Measurements from ENCODE around the gene QSOX1.

Gene QSOX1

DNA sequence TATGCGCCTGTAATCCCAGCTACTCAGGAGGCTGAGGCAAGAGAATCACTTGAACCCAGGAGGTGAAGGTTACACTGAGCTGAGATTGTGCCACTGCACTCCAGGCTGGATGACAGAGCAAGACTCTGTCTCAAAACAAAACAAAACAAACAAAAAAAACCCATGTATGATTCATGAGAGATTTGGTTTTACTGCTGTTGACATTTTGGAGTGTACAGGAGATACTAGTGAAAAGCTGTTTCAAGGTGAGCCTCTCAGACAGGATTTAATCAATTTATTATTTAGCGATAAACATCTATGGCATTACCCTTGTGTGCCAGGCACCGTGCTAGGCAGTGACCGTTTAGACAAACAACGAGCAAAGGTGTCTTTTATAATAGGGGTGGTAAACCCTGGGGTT, 91.9 kb downstream of the QSOX1 start:
- DNase-seq (ENCODE audit: low read depth, low spot score) = no peak
- Histone ChIP-seq H3K4me1 (ENCODE audit: control insufficient read depth, insufficient read depth, low read length) (peaks cover 4% of the 10 kb centered on the region), H3K27me3 (ENCODE audit: control insufficient read depth, insufficient read depth, low read length) (no peaks in the 10 kb centered on the region), H3K36me3 (ENCODE audit: control insufficient read depth, insufficient read depth, low read length) (no peaks in the 10 kb centered on the region), H3K27ac (ENCODE audit: low read length) (no peak overlapping the region), H3K4me3 (ENCODE audit: low read length) (no peak overlapping the region), H3K9me3 (ENCODE audit: control insufficient read depth, insufficient read depth, low read length) (no peaks in the 10 kb centered on the region)
- no CpG with 5 or more reads among the region's 5 CpGs for WGBS (ENCODE audit: insufficient coverage, insufficient read length)

DNA sequence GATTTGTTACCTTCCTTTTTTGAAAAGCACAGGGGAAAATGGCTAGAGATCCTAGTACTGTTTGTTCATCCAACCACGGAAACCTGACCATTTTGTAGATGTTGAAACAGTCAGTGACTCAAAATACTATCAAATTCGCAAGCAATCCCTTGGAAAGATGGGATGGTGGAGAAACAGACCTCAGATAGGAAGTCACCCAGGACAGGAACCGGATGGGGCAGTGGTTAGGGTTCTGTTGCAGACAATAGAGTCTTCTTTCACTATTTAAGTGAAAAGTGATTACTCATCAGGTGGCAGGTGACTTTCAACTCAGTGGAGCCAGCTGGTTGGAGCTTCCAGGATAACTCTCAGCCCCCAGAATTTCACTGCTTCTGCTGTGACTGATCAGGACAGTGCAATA, 92.4 kb downstream of the QSOX1 start:
- Histone ChIP-seq H3K36me3 (ENCODE audit: control insufficient read depth, insufficient read depth, low read length) (no peaks in the 10 kb centered on the region), H3K4me3 (ENCODE audit: low read length) (no peak overlapping the region), H3K4me1 (ENCODE audit: control insufficient read depth, insufficient read depth, low read length) (peaks cover 4% of the 10 kb centered on the region), H3K9me3 (ENCODE audit: control insufficient read depth, insufficient read depth, low read length) (no peaks in the 10 kb centered on the region), H3K27ac (ENCODE audit: low read length) (no peak overlapping the region), H3K27me3 (ENCODE audit: control insufficient read depth, insufficient read depth, low read length) (no peaks in the 10 kb centered on the region)
- no peak for DNase-seq (ENCODE audit: low read depth, low spot score)
- no CpG with 5 or more reads among the region's 3 CpGs for WGBS (ENCODE audit: insufficient coverage, insufficient read length)

DNA sequence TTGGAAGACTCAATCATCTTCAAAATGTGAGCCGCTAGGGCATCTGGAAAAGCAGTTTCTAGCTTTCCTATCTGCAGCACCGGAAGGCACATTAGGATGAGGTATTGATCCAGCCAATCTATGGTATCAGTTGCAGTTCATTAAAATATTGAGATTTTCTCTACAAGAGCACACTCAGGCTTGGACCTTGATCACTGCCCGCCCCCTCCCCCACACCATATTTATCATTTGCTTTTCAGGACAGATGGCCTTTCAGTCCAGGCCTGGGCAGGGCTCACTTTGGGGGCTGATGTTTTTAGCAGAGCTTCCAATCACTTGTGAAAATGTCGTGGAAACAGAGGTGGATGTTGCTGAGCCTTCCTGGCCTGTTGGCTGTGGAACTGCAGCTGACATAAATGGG, 92.9 kb downstream of the QSOX1 start:
- H3K4me3 ChIP-seq (ENCODE audit: low read length) = no peak overlapping the region
- no peaks in the 10 kb centered on the region for H3K9me3 ChIP-seq (ENCODE audit: control insufficient read depth, insufficient read depth, low read length)
- no peaks in the 10 kb centered on the region for H3K27me3 ChIP-seq (ENCODE audit: control insufficient read depth, insufficient read depth, low read length)
- peaks cover 1% of the 10 kb centered on the region for H3K4me1 ChIP-seq (ENCODE audit: control insufficient read depth, insufficient read depth, low read length)
- H3K36me3 ChIP-seq (ENCODE audit: control insufficient read depth, insufficient read depth, low read length) = no peaks in the 10 kb centered on the region
- H3K27ac ChIP-seq (ENCODE audit: low read length) = no peak overlapping the region
- no CpG with 5 or more reads among the region's 4 CpGs for WGBS (ENCODE audit: insufficient coverage, insufficient read length)
- no peak for DNase-seq (ENCODE audit: low read depth, low spot score)

GRCh38 chr1:180248176-180248575, 93.5 kb downstream of the QSOX1 start:
- Histone ChIP-seq H3K4me1 (ENCODE audit: control insufficient read depth, insufficient read depth, low read length) (peaks cover 1% of the 10 kb centered on the region), H3K4me3 (ENCODE audit: low read length) (no peak overlapping the region), H3K36me3 (ENCODE audit: control insufficient read depth, insufficient read depth, low read length) (no peaks in the 10 kb centered on the region), H3K27ac (ENCODE audit: low read length) (no peak overlapping the region), H3K9me3 (ENCODE audit: control insufficient read depth, insufficient read depth, low read length) (no peaks in the 10 kb centered on the region), H3K27me3 (ENCODE audit: control insufficient read depth, insufficient read depth, low read length) (no peaks in the 10 kb centered on the region)
- no peak for DNase-seq (ENCODE audit: low read depth, low spot score)
- WGBS (ENCODE audit: insufficient coverage, insufficient read length) = no CpG with 5 or more reads among the region's 7 CpGs

GRCh38 chr1:180248731-180249681, 94.3 kb downstream of the QSOX1 start:
- Histone ChIP-seq H3K36me3 (ENCODE audit: control insufficient read depth, insufficient read depth, low read length) (no peaks in the 10 kb centered on the region), H3K4me1 (ENCODE audit: control insufficient read depth, insufficient read depth, low read length) (peaks cover 3% of the 10 kb centered on the region), H3K9me3 (ENCODE audit: control insufficient read depth, insufficient read depth, low read length) (no peaks in the 10 kb centered on the region), H3K4me3 (ENCODE audit: low read length) (no peak overlapping the region), H3K27me3 (ENCODE audit: control insufficient read depth, insufficient read depth, low read length) (no peaks in the 10 kb centered on the region), H3K27ac (ENCODE audit: low read length) (no peak overlapping the region)
- DNase-seq (ENCODE audit: low read depth, low spot score) = no peak
- no CpG with 5 or more reads among the region's 11 CpGs for WGBS (ENCODE audit: insufficient coverage, insufficient read length)

DNA sequence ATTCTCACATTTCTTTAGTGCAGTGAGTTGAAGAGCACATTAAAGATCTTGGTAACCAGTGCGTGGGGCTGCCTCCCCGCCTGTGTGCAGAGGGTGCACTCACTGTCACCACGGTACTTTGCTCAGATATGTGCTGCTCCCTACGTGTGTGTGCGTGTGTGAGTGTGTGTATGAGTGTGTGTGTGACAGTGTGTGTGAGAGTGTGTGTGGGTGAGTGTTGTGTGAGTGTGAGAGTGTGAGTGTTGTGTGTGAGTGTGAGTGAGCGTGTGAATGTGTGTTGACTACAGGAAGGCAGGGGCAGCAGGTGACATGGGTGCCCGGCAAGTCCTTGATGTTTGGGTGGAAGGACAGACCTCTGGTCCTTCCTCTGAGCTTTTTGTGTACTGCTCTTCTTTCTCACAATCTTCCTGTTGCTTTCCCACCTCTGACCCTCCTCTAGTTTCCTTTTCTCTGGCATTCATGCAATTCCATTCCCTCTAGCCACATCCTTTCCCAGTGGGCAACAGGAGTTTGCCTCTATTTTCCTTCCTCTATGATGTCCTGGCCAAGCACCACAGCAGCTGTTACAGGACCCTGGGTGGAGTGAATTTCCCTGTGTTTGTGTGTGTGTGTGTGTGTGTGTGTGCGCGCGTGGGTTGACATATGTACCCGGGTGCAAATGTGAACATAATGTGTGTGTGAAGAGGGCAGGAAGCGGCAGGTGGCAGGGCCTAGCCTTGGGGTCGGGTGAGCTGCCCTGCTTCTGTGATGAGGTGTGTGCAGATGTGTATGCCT, 95.2 kb downstream of the QSOX1 start:
- DNase-seq (ENCODE audit: low read depth, low spot score) = no peak
- peaks cover 7% of the 10 kb centered on the region for H3K4me1 ChIP-seq (ENCODE audit: control insufficient read depth, insufficient read depth, low read length)
- no peak overlapping the region for H3K4me3 ChIP-seq (ENCODE audit: low read length)
- H3K27ac ChIP-seq (ENCODE audit: low read length) = no peak overlapping the region
- H3K36me3 ChIP-seq (ENCODE audit: control insufficient read depth, insufficient read depth, low read length) = no peaks in the 10 kb centered on the region
- WGBS (ENCODE audit: insufficient coverage, insufficient read length) = 100% methylated on average over 2 of the region's 13 CpGs
- H3K9me3 ChIP-seq (ENCODE audit: control insufficient read depth, insufficient read depth, low read length) = no peaks in the 10 kb centered on the region
- H3K27me3 ChIP-seq (ENCODE audit: control insufficient read depth, insufficient read depth, low read length) = no peaks in the 10 kb centered on the region

DNA sequence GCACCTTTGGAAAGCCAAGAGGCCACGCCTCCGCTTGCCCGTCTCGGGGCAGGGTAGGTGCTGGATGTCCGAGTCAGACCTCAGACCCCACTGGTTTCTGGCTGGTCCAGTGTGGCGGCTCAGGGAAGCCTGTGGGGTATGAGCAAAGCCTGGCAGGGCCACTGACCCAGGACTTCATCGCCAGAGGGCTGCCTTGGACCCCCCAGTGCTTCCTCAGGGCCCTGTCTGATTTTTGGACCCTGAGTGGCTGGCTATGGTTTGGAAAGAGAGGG, 95.8 kb downstream of the QSOX1 start:
- no peaks in the 10 kb centered on the region for H3K9me3 ChIP-seq (ENCODE audit: control insufficient read depth, insufficient read depth, low read length)
- DNase-seq (ENCODE audit: low read depth, low spot score) = no peak
- H3K27me3 ChIP-seq (ENCODE audit: control insufficient read depth, insufficient read depth, low read length) = no peaks in the 10 kb centered on the region
- peaks cover 7% of the 10 kb centered on the region for H3K4me1 ChIP-seq (ENCODE audit: control insufficient read depth, insufficient read depth, low read length)
- WGBS (ENCODE audit: insufficient coverage, insufficient read length) = no CpG with 5 or more reads among the region's 7 CpGs
- H3K27ac ChIP-seq (ENCODE audit: low read length) = no peak overlapping the region
- H3K36me3 ChIP-seq (ENCODE audit: control insufficient read depth, insufficient read depth, low read length) = no peaks in the 10 kb centered on the region
- no peak overlapping the region for H3K4me3 ChIP-seq (ENCODE audit: low read length)

DNA sequence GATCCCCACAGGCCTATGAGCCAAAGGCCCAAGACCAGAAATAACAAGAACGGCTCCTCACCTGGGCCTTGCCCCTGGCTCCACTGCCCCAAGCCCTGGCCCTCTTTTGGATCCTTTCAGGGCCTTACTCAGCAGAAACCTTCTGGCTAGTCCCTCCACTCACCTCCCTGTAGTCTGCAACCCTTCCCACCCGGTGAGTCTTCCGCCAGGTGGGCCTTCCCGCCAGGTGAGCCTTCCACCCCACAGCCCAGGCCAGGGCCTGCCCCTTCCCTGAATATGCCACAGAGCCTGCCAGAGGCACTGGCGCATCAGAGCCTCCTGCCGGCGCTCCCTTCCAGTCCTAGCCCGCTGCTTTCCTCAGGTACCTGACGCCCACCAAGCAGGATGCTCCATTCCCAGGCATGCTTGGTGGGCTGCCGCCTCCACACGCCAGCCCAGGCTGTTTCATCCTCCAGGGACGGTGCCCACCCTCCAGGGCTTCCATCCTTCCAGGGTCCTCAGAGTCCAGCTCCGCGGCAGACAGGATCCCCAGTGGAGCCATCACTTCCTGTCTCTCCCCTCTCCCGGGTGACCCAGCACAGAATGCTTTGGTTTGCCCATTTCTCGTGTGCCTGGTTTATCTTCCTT, 96.3 kb downstream of the QSOX1 start:
- H3K9me3 ChIP-seq (ENCODE audit: control insufficient read depth, insufficient read depth, low read length) = no peaks in the 10 kb centered on the region
- no peak for DNase-seq (ENCODE audit: low read depth, low spot score)
- no CpG with 5 or more reads among the region's 16 CpGs for WGBS (ENCODE audit: insufficient coverage, insufficient read length)
- H3K27ac ChIP-seq (ENCODE audit: low read length) = no peak overlapping the region
- no peaks in the 10 kb centered on the region for H3K36me3 ChIP-seq (ENCODE audit: control insufficient read depth, insufficient read depth, low read length)
- no peaks in the 10 kb centered on the region for H3K27me3 ChIP-seq (ENCODE audit: control insufficient read depth, insufficient read depth, low read length)
- H3K4me3 ChIP-seq (ENCODE audit: low read length) = no peak overlapping the region
- H3K4me1 ChIP-seq (ENCODE audit: control insufficient read depth, insufficient read depth, low read length) = peaks cover 7% of the 10 kb centered on the region

GRCh38 chr1:180251526-180252305, 97.0 kb downstream of the QSOX1 start:
- H3K4me3 ChIP-seq (ENCODE audit: low read length) = no peak overlapping the region
- no peaks in the 10 kb centered on the region for H3K36me3 ChIP-seq (ENCODE audit: control insufficient read depth, insufficient read depth, low read length)
- H3K27ac ChIP-seq (ENCODE audit: low read length) = no peak overlapping the region
- no CpG with 5 or more reads among the region's 9 CpGs for WGBS (ENCODE audit: insufficient coverage, insufficient read length)
- H3K27me3 ChIP-seq (ENCODE audit: control insufficient read depth, insufficient read depth, low read length) = no peaks in the 10 kb centered on the region
- DNase-seq (ENCODE audit: low read depth, low spot score) = no peak
- no peaks in the 10 kb centered on the region for H3K9me3 ChIP-seq (ENCODE audit: control insufficient read depth, insufficient read depth, low read length)
- peaks cover 7% of the 10 kb centered on the region for H3K4me1 ChIP-seq (ENCODE audit: control insufficient read depth, insufficient read depth, low read length)
